Measurements from ENCODE around the gene UFC1.

UFC1 gene

GRCh38 chr1:161133220-161133740 is 20.5 kb upstream of the UFC1 start:
- peak overlapping the region; percentile 98 for H3K4me3 ChIP-seq (ENCODE audit: control insufficient read depth, low read depth, low read length)
- no peak for TF ChIP-seq CTCF (conservative IDR thresholded peaks at IDR 0.05; ENCODE audit: control insufficient read depth, insufficient read depth, low read depth, low read length)
- peak; percentile 15 for DNase-seq (ENCODE audit: low read depth)

GRCh38 chr1:161137881-161138280 is 15.9 kb upstream of the UFC1 start:
- no peak overlapping the region for H3K4me3 ChIP-seq (ENCODE audit: control insufficient read depth, low read depth, low read length)
- no peak for TF ChIP-seq CTCF (conservative IDR thresholded peaks at IDR 0.05; ENCODE audit: control insufficient read depth, insufficient read depth, low read depth, low read length)
- DNase-seq (ENCODE audit: low read depth): no peak

GRCh38 chr1:161138431-161138830 is 15.3 kb upstream of the UFC1 start:
- no peak for DNase-seq (ENCODE audit: low read depth)

GRCh38 chr1:161139766-161140165 is 14.0 kb upstream of the UFC1 start:
- peak; percentile 55 for TF ChIP-seq CTCF (conservative IDR thresholded peaks at IDR 0.05; ENCODE audit: control insufficient read depth, insufficient read depth, low read depth, low read length)
- peak; percentile 60 for DNase-seq (ENCODE audit: low read depth)
- no peak overlapping the region for H3K4me3 ChIP-seq (ENCODE audit: control insufficient read depth, low read depth, low read length)

More at GRCh38 chr1:161138431-161138830, 15.3 kb upstream of the UFC1 start:
- no peak overlapping the region for H3K4me3 ChIP-seq (ENCODE audit: control insufficient read depth, low read depth, low read length)
- TF ChIP-seq CTCF (conservative IDR thresholded peaks at IDR 0.05; ENCODE audit: control insufficient read depth, insufficient read depth, low read depth, low read length): no peak

GRCh38 chr1:161140755-161141400 is 12.9 kb upstream of the UFC1 start:
- DNase-seq (ENCODE audit: low read depth): no peak
- no peak overlapping the region for H3K4me3 ChIP-seq (ENCODE audit: control insufficient read depth, low read depth, low read length)
- no peak for TF ChIP-seq CTCF (conservative IDR thresholded peaks at IDR 0.05; ENCODE audit: control insufficient read depth, insufficient read depth, low read depth, low read length)

GRCh38 chr1:161145832-161146231 is 7.9 kb upstream of the UFC1 start:
- no peak for TF ChIP-seq CTCF (conservative IDR thresholded peaks at IDR 0.05; ENCODE audit: control insufficient read depth, insufficient read depth, low read depth, low read length)
- H3K4me3 ChIP-seq (ENCODE audit: control insufficient read depth, low read depth, low read length): no peak overlapping the region
- DNase-seq (ENCODE audit: low read depth): no peak

Measured in fibroblast of mammary gland (primary cell).